ENCODE results near the gene TRIM7.

Gene TRIM7

GRCh38 chr5:181191526-181192336, 13.3 kb downstream of the TRIM7 start:
- no peak for TF ChIP-seq CTCF (IDR thresholded peaks at IDR 0.05; ENCODE audit: low read depth, low read length, missing control alignments)
- DNase-seq (ENCODE audit: extremely low read depth, low read depth): peak; percentile 69
- peak overlapping the region; percentile 67 for H3K4me3 ChIP-seq (replicated peaks; ENCODE audit: low read depth, low read length)

- peak overlapping the region; percentile 67 for H3K4me3 ChIP-seq (replicated peaks; ENCODE audit: low read depth, low read length)
- DNase-seq (ENCODE audit: extremely low read depth, low read depth): no peak
- peak; percentile 21 for TF ChIP-seq CTCF (IDR thresholded peaks at IDR 0.05; ENCODE audit: low read depth, low read length, missing control alignments)
Measured at GRCh38 chr5:181190711-181191525, 14.1 kb downstream of the TRIM7 start.

DNA sequence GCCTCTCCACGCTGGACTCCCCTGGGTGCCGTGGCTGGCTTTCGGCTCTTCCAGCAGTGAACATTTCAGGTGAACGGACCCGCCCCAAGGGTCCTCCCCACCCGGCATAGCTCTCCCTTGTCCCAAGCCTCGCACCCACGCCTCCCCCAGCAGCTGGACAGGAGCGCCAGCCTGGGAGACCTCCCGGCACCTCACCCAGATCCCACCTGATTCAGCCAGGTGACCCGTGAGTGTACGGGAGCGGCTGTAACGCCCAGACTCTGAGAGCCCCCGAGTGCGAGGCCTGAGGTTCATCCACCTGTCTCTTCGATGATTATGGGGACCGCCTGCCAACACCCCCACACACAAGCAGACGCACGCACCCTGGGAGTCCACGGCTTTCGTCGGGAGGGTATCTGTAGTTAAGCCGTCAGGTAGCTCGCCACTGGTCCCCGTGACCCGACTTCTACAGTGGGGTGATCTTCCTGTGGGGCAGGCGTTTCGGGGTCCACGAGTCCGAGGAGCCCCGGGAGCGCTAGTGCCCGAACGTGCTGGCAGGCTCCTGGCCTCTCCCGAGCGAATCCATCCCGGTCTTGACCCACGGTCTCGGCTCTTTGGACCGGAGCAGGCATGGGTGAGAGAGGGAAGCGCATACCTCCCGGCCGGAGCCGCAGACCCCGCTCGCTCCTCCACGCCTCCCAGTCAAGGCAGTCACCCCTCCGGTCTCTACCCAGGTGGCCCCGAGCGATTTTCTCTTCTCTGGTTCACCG, 14.9 kb downstream of the TRIM7 start:
- H3K4me3 ChIP-seq (replicated peaks; ENCODE audit: low read depth, low read length): peak overlapping the region; percentile 67
- no peak for DNase-seq (ENCODE audit: extremely low read depth, low read depth)
- no peak for TF ChIP-seq CTCF (IDR thresholded peaks at IDR 0.05; ENCODE audit: low read depth, low read length, missing control alignments)

DNA sequence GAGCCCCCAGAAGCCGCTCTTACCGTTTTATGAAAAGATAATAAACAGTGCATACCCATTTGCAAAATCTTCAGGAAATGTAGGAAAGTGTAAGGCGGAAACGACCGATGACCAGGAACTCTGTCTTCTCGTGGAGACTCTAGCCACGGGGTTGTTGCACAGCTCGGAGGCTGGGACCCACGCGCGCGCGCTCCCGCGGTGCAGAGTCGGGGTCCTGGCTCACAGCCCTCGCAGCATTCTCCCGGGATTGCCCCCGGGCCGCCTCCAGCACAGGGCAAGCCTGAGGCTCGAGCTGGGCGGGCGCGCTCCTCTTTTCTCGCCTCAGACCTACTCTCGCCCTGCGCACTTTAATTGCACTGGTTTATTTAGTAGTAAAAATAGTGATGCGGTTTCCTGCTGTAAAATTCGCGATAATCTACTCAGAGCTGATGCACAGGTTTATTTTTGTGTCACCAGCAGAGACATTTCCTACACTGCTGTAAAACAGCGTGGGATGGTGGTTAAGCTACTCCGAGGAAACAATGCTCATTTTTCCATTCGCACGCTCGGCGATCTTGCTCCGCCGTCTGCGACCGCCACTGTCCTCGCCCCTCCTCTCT, 15.5 kb downstream of the TRIM7 start:
- no peak for DNase-seq (ENCODE audit: extremely low read depth, low read depth)
- H3K4me3 ChIP-seq (replicated peaks; ENCODE audit: low read depth, low read length): peak overlapping the region; percentile 67
- TF ChIP-seq CTCF (IDR thresholded peaks at IDR 0.05; ENCODE audit: low read depth, low read length, missing control alignments): no peak

GRCh38 chr5:181188700-181189362, 16.2 kb downstream of the TRIM7 start:
- no peak for TF ChIP-seq CTCF (IDR thresholded peaks at IDR 0.05; ENCODE audit: low read depth, low read length, missing control alignments)
- H3K4me3 ChIP-seq (replicated peaks; ENCODE audit: low read depth, low read length): peak overlapping the region; percentile 67
- no peak for DNase-seq (ENCODE audit: extremely low read depth, low read depth)
